22Rv1 (cell line): Measurements from ENCODE around the gene PACS1.

Experiments used
- CTCF ChIP-seq: fragments of 450-650 bp; IDR thresholded peaks from 2 replicates; pipeline ENCODE4 v1.5.1; 2017; ENCODE audit warnings: mild to moderate bottlenecking
- ZFX ChIP-seq: fragments of 450-650 bp; IDR thresholded peaks from 2 replicates; pipeline ENCODE4 v1.6.1; 2017; ENCODE audit warnings: antibody characterized with exemption, borderline replicate concordance

GRCh38 chr11:66116576-66117361 lies 46.7 kb downstream of the PACS1 start:
- TF ChIP-seq CTCF (no peak), ZFX (no peak)
